GM06990 (cell line): Measurements from ENCODE around the gene PNLIPRP3.

Experiments used
- DNase-seq: peaks from one replicate; pipeline ENCODE4 v3.0.0-alpha.2; 2011; ENCODE audit not compliant: insufficient read length; ENCODE audit errors: extremely low read depth
- H3K27me3 ChIP-seq: replicated peaks from 2 replicates; pipeline ENCODE4 v1.6.0; 2011; ENCODE audit warnings: low read length; ENCODE audit not compliant: control insufficient read depth, insufficient read depth
- H3K36me3 ChIP-seq: 2 replicates; pipeline ENCODE4 v1.5.1; 2011; ENCODE audit warnings: low read length; ENCODE audit not compliant: control insufficient read depth, insufficient read depth
- H3K4me3 ChIP-seq: replicated peaks from 2 replicates; pipeline ENCODE4 v1.5.1; 2011; ENCODE audit warnings: low read depth, mild to moderate bottlenecking, control low read depth, low read length
- TF ChIP-seq, protein P1 (sequence below): IDR thresholded peaks from 2 replicates; pipeline ENCODE4 v1.5.1; 2011; ENCODE audit warnings: low read length, control low read depth, mild to moderate bottlenecking, inconsistent platforms; ENCODE audit not compliant: insufficient read depth, poor library complexity, severe bottlenecking

PNLIPRP3 gene

DNA sequence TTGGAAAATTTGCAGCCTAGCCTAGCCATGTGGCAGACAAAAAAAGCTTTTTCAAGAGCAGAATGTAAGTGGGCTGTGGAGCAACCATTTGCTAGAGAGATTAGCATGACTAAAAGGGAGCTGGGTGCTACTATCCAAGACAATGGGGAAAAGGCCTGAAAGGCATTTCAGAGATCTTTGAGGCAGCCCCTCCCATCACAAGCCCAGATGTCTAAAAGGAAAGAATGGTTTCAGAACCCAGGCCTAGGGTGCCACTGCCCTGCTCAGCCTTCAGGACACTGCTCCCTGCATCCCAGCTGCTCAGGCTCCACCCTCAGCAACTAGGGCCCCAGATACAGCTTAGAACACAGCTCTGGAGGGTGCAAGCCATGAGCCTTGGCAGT, 24.7 kb downstream of the PNLIPRP3 start:
- H3K27me3 ChIP-seq: no peaks in the 10 kb centered on the region

DNA sequence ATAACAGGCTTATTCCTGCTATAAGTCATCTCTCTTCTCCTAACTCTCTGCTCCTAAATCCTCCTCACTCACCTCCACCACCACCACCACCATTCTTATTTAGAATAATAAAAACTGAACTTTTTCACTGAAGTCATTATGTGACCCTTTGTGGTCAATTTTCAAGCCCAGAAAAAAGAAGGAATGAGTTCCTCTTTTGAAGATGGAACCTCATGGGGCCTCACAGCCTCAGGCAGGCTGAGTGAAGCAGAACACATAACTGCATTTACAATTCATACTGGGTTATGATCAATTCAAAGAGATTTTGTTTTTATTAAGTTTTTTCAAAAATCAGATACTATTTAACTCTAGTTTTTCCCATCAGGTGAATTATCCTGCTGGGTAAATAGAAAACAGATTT, 29.8 kb downstream of the PNLIPRP3 start:
- no peak for DNase-seq
- TF ChIP-seq, protein P1, sequence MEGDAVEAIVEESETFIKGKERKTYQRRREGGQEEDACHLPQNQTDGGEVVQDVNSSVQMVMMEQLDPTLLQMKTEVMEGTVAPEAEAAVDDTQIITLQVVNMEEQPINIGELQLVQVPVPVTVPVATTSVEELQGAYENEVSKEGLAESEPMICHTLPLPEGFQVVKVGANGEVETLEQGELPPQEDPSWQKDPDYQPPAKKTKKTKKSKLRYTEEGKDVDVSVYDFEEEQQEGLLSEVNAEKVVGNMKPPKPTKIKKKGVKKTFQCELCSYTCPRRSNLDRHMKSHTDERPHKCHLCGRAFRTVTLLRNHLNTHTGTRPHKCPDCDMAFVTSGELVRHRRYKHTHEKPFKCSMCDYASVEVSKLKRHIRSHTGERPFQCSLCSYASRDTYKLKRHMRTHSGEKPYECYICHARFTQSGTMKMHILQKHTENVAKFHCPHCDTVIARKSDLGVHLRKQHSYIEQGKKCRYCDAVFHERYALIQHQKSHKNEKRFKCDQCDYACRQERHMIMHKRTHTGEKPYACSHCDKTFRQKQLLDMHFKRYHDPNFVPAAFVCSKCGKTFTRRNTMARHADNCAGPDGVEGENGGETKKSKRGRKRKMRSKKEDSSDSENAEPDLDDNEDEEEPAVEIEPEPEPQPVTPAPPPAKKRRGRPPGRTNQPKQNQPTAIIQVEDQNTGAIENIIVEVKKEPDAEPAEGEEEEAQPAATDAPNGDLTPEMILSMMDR: no peak
- no peaks in the 10 kb centered on the region for H3K36me3 ChIP-seq
- H3K27me3 ChIP-seq: no peaks in the 10 kb centered on the region
- H3K4me3 ChIP-seq: no peak overlapping the region

More for the DNA sequence above, 24.7 kb downstream of the PNLIPRP3 start:
- TF ChIP-seq, protein P1: no peak
- no peaks in the 10 kb centered on the region for H3K36me3 ChIP-seq
- DNase-seq: no peak
- no peak overlapping the region for H3K4me3 ChIP-seq

DNA sequence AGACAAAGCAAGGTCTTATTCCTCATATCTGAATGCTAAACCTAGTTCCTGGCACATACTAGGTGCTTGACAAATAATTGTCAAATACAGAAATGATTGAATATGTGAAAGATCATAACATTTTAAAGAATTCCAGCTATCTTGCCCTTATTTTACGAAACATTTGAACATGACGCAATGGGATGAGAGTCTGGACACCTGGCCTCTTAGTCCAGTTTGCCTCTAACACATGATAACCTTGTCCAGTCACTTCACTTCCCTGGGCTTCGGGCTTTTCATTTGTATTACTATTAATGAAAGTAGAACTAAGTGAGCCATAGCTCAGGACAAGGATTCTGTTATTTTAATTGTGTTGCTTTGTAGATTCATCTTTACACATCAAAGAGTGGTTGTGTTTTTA, 32.6 kb downstream of the PNLIPRP3 start:
- TF ChIP-seq, protein P1: no peak
- Histone ChIP-seq H3K36me3 (no peaks in the 10 kb centered on the region), H3K4me3 (no peak overlapping the region), H3K27me3 (no peaks in the 10 kb centered on the region)
- DNase-seq: no peak

DNA sequence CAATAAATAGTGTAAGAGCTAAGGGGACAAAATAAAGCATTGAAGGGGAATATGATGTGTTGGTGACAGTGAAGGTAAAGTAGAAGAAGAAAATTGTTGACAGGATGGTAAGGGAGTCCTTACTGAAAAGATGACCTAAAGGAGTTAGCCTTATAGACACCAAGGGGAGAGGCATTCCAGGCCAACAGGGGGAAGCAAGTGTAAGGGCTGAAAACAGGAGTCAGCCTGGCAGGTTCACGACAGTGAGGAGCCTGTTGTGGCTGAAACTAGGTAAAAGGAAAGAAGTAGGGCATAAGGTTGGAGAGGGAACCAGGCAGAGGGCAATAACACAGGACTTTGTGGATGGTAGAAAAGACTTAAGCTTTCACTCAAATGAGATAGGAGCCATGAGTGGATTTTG, 34.0 kb downstream of the PNLIPRP3 start:
- TF ChIP-seq, protein P1: no peak
- Histone ChIP-seq H3K36me3 (no peaks in the 10 kb centered on the region), H3K4me3 (no peak overlapping the region), H3K27me3 (no peaks in the 10 kb centered on the region)
- DNase-seq: no peak

DNA sequence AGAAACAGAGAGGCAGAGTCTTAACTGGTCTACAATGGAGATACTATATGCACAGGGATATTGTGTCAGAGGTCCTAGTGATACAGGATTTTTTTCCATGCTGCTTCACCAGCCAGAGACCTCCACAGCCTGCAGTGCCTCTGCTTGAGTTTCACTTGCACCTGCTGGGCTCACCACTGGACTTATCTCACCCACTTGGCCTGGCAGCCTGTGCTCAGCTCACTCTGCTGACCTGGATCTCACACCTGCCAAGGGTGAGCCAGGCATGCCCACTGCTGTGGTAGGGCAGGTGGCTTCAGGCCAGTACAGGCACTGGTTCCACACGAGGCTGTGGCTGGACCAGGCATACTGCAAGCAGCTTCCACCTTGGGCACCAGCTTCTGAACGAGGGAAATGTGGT, 36.6 kb downstream of the PNLIPRP3 start:
- DNase-seq: no peak
- Histone ChIP-seq H3K36me3 (no peaks in the 10 kb centered on the region), H3K27me3 (no peaks in the 10 kb centered on the region), H3K4me3 (no peak overlapping the region)
- TF ChIP-seq, protein P1: no peak

DNA sequence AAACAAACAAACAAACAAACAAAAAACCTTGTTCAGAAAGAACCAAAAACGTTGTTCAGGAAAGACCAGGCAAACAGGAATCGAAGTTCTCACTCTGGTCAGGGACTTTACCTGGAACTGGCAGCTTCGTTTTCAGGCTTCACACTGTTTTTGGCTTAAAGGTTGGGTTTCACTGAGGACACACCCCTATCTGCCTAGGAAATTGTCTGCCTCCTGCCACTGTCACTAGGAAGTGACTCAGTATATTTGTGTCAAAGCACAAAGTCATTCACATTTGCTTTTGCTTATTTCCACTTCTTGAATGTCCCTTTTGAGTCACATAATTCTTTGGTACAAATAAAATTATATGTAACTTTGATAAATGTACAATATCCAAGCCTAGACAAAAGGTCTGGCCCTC, 37.9 kb downstream of the PNLIPRP3 start:
- no peaks in the 10 kb centered on the region for H3K27me3 ChIP-seq
- TF ChIP-seq, protein P1: no peak
- DNase-seq: no peak

More for the DNA sequence above, 37.9 kb downstream of the PNLIPRP3 start:
- Histone ChIP-seq H3K4me3 (no peak overlapping the region), H3K36me3 (no peaks in the 10 kb centered on the region)
